Loucy (cell line): ENCODE results near the gene SPC25.
"Not testable (repeated sequence)": the region's sequence is repeated elsewhere in the genome, so short reads cannot be mapped to it uniquely, and the experiment has no call there.

Source experiments
- CTCF ChIP-seq: fragments of 200-600 bp; sonication (generic); conservative IDR thresholded peaks from 2 replicates; pipeline ENCODE4 v1.5.1; 2014; ENCODE audit warnings: mild to moderate bottlenecking, antibody characterized with exemption, low read length
- EZH2phosphoT487 ChIP-seq: fragments of 200-600 bp; IDR thresholded peaks from 2 replicates; pipeline ENCODE4 v1.6.1; 2018; ENCODE audit warnings: antibody characterized with exemption, mild to moderate bottlenecking, moderate library complexity, borderline replicate concordance

- TF ChIP-seq CTCF, EZH2phosphoT487: not testable (repeated sequence)
Observed at GRCh38 chr2:168932174-168932573, 41.9 kb upstream of the SPC25 start.
